Activated gamma-delta T cell treated with anti-CD3 and anti-CD28 coated beads, Interleukin-2, amount 50 U/mL, for 16 hours (primary cell): ENCODE measurements around the gene ROBO1.

ENCODE experiments used
- DNase-seq: peaks from one replicate; pipeline ENCODE4 v3.0.0-alpha.2; 2020; ENCODE audit warnings: low read depth

The ROBO1 gene

DNA sequence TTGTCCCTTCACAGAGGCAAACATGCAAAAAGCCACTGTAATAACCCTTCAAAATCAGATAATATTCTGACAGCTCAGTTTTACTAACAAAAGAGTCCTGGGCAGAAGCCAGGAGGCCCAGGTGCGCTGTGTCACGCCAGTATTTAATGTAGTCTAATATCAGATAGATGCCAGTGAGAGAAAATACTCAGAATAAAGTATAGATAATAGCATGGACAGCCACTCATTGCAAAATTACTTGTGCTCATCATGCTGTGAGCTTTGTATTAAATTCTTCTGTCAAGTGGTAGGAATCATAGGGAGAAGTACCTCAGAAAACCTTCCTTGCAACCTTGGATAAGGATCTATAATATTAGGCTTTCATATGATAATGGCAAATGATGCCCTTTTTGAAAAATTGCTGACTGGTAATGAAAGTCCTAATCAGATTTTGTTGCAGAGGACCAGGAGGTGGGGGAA is 1154.3 kb downstream of the ROBO1 start:
- DNase-seq, result no peak

DNA sequence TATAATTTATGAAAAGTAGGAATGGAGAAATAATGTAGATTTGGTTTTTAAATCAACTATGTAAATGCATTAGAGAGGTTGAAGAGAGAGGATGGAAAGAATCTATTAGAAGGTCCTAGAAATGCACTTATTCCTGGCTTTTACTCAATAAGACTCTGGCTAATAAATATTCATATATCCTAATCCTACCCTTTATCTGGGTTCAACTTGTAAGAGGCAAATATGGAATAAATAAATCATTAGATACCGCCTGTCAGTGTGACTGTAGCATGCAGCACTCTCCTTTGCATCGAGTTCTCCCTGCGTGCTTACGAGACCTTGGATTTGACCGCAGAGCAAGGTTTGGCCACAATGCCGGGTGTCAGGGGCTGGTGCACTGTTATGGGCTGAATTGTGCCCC is 1156.5 kb downstream of the ROBO1 start:
- no peak for DNase-seq

DNA sequence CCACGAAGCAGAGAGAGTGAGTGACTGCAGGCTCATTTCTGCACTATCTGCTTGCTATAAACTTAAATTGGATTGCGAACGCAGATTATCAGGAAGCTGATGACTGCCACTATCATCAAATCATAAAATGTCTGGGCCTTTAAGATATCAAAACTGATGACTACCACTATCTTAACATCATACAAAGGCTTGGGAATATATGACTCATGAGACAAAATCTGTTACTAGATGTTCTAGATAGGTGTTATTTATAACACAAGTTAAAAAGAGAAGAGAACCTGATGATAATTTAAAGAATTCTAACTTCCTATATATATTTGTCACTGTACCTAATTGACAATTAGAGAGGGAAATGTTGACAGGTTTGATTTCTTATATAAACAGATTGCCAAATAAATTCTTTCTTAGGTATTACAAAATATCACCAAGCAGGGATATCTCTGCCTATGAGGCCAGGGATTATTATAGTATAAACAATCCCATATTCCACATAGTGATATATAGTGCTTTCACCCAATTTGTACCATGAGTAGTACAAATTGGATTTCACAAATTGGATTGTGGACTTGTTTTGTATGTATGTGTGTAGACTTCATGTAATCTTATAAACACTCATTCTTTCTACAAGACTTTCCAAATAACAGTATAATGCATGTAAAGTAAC is 1157.2 kb downstream of the ROBO1 start:
- no peak for DNase-seq

DNA sequence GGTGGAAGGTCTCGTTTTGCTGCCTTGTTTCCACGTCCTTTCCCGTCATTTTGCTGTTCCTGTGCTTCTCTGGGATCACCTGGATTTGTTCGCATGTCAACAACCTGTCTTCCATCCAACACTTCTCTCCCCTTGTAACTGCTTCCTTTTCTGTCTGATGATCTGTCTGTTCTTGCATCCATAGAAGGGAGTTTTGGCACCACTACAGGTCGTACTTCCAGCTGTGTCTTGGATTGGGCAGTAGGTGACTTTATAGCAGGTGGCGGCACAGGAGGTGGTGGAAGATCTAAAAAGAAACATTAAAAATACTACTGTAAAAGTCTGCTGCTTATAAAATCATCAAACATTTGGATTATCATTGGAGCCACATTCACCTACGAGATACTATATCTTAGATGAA is 1161.0 kb downstream of the ROBO1 start:
- DNase-seq, result no peak

DNA sequence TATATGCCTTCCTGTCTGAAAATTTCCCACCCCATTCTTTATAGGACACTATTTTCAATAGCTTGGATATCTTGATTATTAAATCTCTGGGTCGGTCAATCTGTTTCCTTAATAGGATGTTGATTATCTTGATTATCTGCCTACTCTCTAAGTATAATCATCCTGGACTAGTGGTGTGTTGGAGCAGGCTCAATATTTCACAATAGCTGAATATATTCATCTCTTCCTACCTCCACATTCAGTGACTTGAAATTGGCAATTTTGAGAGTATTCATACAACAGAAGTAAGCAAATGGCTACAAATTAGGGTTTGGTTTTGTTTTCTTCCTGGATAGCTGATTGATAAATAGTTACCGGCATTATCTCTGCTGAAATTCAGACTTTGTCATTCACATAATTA is 1162.6 kb downstream of the ROBO1 start:
- DNase-seq, result no peak

DNA sequence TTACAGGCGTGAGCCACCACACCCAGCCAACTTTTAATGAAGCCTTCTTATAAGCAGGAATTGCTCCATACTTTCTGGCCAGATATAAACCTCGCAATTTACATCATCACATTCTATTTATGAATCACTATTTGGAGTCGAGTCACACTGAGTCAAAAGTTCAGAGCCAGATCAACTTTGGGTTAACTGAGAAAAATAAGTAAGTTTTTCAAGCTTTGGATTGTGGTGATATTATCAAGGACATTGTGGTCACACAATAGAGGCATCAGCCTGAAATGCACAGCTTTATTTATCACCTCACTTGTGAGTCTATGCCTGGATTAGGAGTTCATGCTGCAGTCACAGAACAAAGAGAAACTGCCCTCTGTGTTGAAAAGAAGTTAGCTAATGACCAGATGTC is 1163.5 kb downstream of the ROBO1 start:
- no peak for DNase-seq

DNA sequence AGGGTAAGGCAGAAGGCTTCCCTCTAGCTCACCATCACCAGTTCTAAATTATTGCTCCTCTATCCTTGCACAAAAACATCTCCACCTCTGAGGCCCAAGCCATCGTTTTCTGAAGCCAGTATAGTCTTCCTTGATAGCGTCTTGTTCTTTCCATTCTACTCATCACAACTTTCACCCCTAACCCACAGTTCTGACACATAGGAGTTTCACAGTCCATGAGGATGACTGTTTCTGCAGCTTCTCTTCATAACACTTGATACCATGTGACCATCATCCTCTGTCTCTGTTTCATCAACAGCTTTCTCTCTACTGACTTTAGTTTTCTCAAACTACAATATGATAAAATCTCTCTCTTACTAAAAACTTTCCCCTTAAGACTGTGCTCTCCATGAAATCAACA is 1166.5 kb downstream of the ROBO1 start:
- DNase-seq, result no peak

DNA sequence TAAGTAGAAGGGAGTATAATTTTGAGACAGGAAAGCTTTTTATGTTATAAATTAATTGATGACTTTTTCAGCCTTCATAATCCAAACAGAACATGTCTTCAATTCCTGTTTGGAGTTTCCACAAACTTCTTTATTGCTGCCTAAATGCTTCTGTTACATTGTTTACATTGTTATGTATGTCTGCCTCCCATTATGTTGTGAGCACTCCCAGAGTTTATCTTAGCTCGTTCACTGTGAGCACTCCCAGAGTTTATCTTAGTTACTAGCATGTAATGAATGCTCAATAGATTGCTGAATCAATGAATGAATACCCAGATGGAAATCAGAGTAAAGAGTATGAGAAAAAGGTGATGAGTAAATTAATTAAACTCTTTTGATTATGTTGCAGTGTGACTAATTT is 1178.0 kb downstream of the ROBO1 start:
- no peak for DNase-seq

DNA sequence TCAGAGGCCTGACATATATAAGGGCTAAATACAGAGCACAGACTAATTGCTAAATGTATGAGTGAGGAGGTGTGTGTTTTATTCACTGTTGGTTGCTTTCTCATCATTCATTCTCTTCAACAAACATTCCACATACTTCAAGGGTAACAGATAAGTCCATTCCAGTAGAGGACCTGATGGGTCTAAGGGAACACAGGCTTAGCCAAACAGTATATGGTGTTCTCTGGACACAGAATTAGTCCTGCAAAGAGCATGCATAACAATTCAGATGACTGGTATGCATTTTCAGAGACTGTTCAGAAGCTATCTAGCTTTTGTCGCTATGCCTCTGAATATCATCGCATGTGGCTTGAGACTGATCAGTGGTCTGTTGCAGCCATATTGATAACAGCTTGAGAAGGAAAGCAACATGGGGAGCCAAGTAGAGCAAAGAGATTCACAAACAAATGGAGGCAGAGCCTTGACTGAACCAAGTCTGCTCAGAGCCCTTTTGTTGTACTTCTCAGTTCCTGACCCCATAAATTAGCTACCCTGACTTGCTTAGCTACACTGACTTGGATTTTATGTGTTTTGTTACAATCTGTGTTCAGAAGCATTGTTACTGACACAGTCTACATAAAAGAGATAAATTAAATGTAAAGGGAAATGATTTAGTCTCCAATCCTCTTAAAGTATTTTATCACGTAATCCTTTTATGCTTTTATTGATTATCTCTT is 1178.7 kb downstream of the ROBO1 start:
- no peak for DNase-seq

DNA sequence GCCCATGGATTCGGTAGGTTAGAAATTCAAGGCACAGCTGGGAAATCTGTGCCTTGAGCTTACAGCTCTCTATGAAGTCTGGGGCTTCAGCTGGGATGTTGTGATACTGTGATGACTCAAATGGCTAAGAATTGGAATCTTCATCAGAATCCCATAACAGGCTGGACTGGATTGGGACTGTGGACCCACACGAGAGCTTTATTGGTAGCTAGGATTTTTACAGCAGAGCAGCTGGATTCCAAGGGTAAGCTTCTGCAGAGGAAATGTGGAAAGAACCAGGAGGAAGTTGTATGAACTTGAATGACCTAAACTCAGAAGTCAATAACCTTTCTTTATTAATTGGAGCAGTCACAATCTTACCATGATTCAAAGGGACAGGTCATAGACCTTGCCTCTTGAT is 1187.1 kb downstream of the ROBO1 start:
- DNase-seq, result no peak

DNA sequence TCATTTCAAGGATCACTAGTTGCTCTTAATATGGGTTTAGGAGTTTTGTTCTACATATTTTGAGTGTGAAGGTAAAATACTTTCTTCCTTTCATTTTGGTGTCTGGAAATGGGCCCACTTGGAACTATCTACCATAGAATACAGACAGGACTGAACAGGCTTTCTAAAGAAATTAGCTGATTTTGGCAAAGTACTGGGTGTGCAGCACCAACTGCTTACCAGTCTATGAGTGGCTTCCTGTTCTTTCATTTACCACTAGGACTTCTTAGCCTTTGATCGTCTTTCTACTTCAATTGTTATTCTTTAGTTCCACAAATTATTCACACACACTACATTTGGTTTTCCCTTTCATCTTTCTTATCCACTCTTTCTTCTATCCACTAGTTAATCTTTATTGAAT is 1196.3 kb downstream of the ROBO1 start:
- DNase-seq, result no peak

DNA sequence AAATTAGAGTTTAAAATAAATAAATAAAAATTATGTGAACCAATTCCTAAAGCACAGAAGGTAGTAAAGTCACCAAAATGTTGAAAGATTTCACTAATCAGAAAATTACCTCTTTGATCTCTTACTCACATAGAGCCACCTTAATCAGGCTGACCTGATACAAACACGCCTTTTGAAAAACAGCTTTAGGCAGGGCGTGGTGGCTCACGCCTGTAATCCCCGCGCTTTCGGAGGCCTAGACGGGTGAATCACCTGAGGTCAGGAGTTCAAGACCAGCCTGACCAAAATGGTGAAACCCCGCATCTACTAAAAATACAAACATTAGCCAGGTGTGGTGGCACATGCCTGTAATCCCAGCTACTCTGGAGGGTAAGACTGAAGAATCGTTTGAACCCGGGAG is 1197.3 kb downstream of the ROBO1 start:
- no peak for DNase-seq

DNA sequence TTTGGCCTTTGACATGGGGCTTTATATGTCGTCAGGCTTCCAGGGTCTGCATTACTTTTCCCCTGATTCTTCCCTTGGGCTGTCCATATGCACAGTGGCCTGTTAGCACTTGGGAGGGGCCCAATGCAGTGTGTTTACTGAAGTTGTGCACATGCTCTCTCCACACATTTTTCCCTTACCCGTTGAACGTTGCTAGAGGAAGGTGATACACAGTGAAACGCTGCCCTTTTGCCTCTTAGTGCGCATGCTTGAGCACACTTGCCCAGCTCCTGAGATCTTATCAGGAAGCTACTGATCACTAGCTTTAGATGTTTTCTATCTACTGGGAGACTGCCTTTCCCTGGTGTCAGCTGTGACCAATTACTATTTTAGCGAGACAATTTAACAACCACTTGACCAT is 1198.0 kb downstream of the ROBO1 start:
- no peak for DNase-seq

DNA sequence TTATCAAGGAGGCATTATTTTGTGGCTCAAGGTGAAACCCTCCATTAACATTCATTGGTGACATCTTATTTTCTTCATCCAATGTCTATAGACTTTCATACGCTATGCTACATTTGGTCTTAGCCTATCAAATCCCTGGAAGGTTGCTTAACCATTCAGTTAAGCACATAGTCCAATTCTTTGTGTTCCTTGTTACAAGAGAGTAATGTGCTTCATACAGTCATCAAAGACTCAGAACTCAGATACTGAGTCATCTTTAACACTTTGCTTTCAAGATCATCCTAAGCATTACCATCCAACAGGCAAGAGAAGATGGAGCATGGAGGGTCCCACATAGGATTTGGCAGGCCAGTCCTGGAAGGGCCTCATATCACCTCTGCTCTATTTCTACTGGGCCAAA is 1202.1 kb downstream of the ROBO1 start:
- DNase-seq, result no peak

DNA sequence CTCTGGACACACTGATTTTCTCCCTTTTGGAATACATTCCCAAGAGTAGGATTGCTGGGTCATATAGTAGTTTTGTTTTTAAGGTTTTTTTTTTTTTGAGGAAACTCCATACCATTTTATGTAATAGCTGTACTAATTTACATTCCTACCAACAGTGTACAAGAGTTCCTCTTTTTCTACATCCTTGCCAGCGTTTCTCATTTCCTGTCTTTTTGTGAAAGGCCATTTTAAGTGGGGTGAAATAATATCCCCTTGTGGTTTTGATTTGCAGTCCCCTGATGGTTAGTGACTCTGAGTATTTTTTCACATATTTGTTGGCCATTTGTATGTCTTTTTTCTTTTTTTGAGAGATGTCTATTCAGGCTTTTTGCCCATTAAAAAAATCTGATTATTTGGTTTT is 1205.5 kb downstream of the ROBO1 start:
- DNase-seq, result no peak
